Tibial artery (tissue), 4 donors: Measurements from ENCODE around the gene OVAAL.

Source experiments
- DNase-seq, 2 donors: peaks; one replicate each; pipeline ENCODE4 v3.0.0-alpha.2; 2019
- H3K27ac ChIP-seq, 2 donors: fragments of 200-600 bp; sonication (generic) in 1 of 2; 1 replicate in 1 of 2; 2 replicates in 1 of 2; pipeline ENCODE4 v1.5.1; 2018 to 2019; ENCODE audit warnings: mild to moderate bottlenecking in 1 of 2
- H3K27me3 ChIP-seq, 2 donors: fragments of 200-600 bp; sonication (generic) in 1 of 2; one replicate each; pipeline versions ENCODE4 v1.5.1 to v1.6.0; 2016 to 2019
- H3K36me3 ChIP-seq, 3 donors: fragments of 200-600 bp; sonication (generic) in 2 of 3; one replicate each; pipeline ENCODE4 v1.5.1; 2016 to 2019; ENCODE audit warnings: mild to moderate bottlenecking in 2 of 3
- H3K4me1 ChIP-seq, 4 donors: fragments of 200-600 bp; sonication (generic) in 2 of 4; 1 replicate in 3 of 4; 2 replicates in 1 of 4; pipeline ENCODE4 v1.5.1; 2016 to 2019
- H3K4me3 ChIP-seq, 2 donors: fragments of 200-600 bp; sonication (generic) in 1 of 2; 1 replicate in 1 of 2; 2 replicates in 1 of 2; pipeline ENCODE4 v1.5.1; 2018 to 2019; ENCODE audit warnings: mild to moderate bottlenecking in 2 of 2
- H3K9me3 ChIP-seq, 3 donors: fragments of 200-600 bp; sonication (generic) in 1 of 3; one replicate each; pipeline ENCODE4 v1.5.1; 2016 to 2019
- CTCF ChIP-seq, 2 experiments: fragments of 200-600 bp in 1 of 2; fragments of 450-650 bp in 1 of 2; IDR thresholded peaks; one replicate each; pipeline ENCODE4 v1.5.1; 2017 to 2019; ENCODE audit warnings: antibody characterized with exemption in 2 of 2, mild to moderate bottlenecking in 1 of 2, moderate library complexity in 1 of 2
- intact Hi-C: fragments of 100-400 bp; cut with DNase I; formaldehyde crosslinking; loops from one replicate; pipeline ENCODE4 v1.15.0; 2023; ENCODE audit warnings: low total_unique reads

Gene OVAAL

GRCh38 chr1:180593382-180593781 is 34.6 kb downstream of the OVAAL start:
- Histone ChIP-seq H3K4me3 (no peak overlapping the region), H3K27ac (no peak overlapping the region), H3K36me3 (no peaks in the 10 kb centered on the region), H3K9me3 (no peaks in the 10 kb centered on the region), H3K4me1 (no peaks in the 10 kb centered on the region), H3K27me3 (no peaks in the 10 kb centered on the region)
- DNase-seq: no peak
- intact Hi-C loops: no loop called here
- TF ChIP-seq CTCF (IDR thresholded peaks at IDR 0.05): no peak

- Histone ChIP-seq H3K27ac (no peak overlapping the region), H3K4me1 (no peaks in the 10 kb centered on the region), H3K9me3 (no peaks in the 10 kb centered on the region), H3K36me3 (no peaks in the 10 kb centered on the region), H3K27me3 (no peaks in the 10 kb centered on the region), H3K4me3 (no peak overlapping the region)
- no peak for TF ChIP-seq CTCF (IDR thresholded peaks at IDR 0.05)
- intact Hi-C loops: no loop called here
- DNase-seq: no peak
Observed at GRCh38 chr1:180594723-180595122, 36.0 kb downstream of the OVAAL start.

- H3K9me3 ChIP-seq: no peaks in the 10 kb centered on the region
- intact Hi-C loops: no loop called here
- TF ChIP-seq CTCF (IDR thresholded peaks at IDR 0.05): no peak
Observed at GRCh38 chr1:180595966-180596365, 37.2 kb downstream of the OVAAL start.

GRCh38 chr1:180597520-180597919 is 38.8 kb downstream of the OVAAL start:
- no peaks in the 10 kb centered on the region for H3K9me3 ChIP-seq
- no peak for TF ChIP-seq CTCF (IDR thresholded peaks at IDR 0.05)
- no peak for DNase-seq
- no peaks in the 10 kb centered on the region for H3K4me1 ChIP-seq
- H3K36me3 ChIP-seq: no peaks in the 10 kb centered on the region
- intact Hi-C loops: no loop called here
- H3K4me3 ChIP-seq: no peak overlapping the region
- H3K27me3 ChIP-seq: no peaks in the 10 kb centered on the region
- H3K27ac ChIP-seq: no peak overlapping the region

More at GRCh38 chr1:180595966-180596365, 37.2 kb downstream of the OVAAL start:
- no peaks in the 10 kb centered on the region for H3K36me3 ChIP-seq
- no peak overlapping the region for H3K4me3 ChIP-seq
- no peaks in the 10 kb centered on the region for H3K4me1 ChIP-seq
- no peak overlapping the region for H3K27ac ChIP-seq
- DNase-seq: no peak
- no peaks in the 10 kb centered on the region for H3K27me3 ChIP-seq

GRCh38 chr1:180598333-180598974 is 39.7 kb downstream of the OVAAL start:
- Histone ChIP-seq H3K4me3 (no peak overlapping the region), H3K9me3 (no peaks in the 10 kb centered on the region), H3K36me3 (no peaks in the 10 kb centered on the region), H3K27ac (no peak overlapping the region), H3K4me1 (no peaks in the 10 kb centered on the region), H3K27me3 (no peaks in the 10 kb centered on the region)
- DNase-seq: no peak
- TF ChIP-seq CTCF (IDR thresholded peaks at IDR 0.05): no peak
- intact Hi-C loops: no loop called here

- Histone ChIP-seq H3K9me3 (no peaks in the 10 kb centered on the region), H3K4me1 (no peaks in the 10 kb centered on the region), H3K36me3 (no peaks in the 10 kb centered on the region), H3K27me3 (no peaks in the 10 kb centered on the region), H3K4me3 (no peak overlapping the region), H3K27ac (no peak overlapping the region)
- DNase-seq: no peak
- intact Hi-C loops: no loop called here
- TF ChIP-seq CTCF (IDR thresholded peaks at IDR 0.05): no peak
Observed at GRCh38 chr1:180600343-180600742, 41.6 kb downstream of the OVAAL start.
